IMR-90 (cell line): ENCODE results near the gene F5.

Source experiments
- BHLHE40 ChIP-seq: fragments of 150-350 bp; IDR thresholded peaks from 2 replicates; pipeline ENCODE4 v1.6.1; 2016; ENCODE audit warnings: mild to moderate bottlenecking, low read depth, low read length
- CEBPB ChIP-seq: IDR thresholded peaks from 2 replicates; pipeline ENCODE4 v1.6.1; 2012; ENCODE audit warnings: low read depth, low read length, improper control_type of control experiment
- MAZ ChIP-seq: IDR thresholded peaks from 2 replicates; pipeline ENCODE4 v1.6.1; 2012; ENCODE audit warnings: low read depth, mild to moderate bottlenecking, low read length, improper control_type of control experiment, moderate library complexity, borderline replicate concordance
- MXI1 ChIP-seq: IDR thresholded peaks from 2 replicates; pipeline ENCODE4 v1.6.1; 2012; ENCODE audit warnings: low read depth, mild to moderate bottlenecking, low read length, moderate library complexity, borderline replicate concordance
- POLR2A ChIP-seq: IDR thresholded peaks from 2 replicates; pipeline ENCODE4 v1.6.1; 2012; ENCODE audit warnings: mild to moderate bottlenecking, low read depth, low read length
- RCOR1 ChIP-seq: IDR thresholded peaks from 2 replicates; pipeline ENCODE4 v1.6.1; 2012; ENCODE audit warnings: mild to moderate bottlenecking, low read length, improper control_type of control experiment; ENCODE audit not compliant: insufficient replicate concordance
- SMC3 ChIP-seq: fragments of 150-350 bp; IDR thresholded peaks from 2 replicates; pipeline ENCODE4 v1.6.1; 2016; ENCODE audit warnings: low read depth, mild to moderate bottlenecking, antibody characterized with exemption, low read length, moderate library complexity
- TF ChIP-seq, protein P1 (sequence below): conservative IDR thresholded peaks from 2 replicates; pipeline ENCODE4 v1.5.1; 2012; ENCODE audit warnings: mild to moderate bottlenecking, low read depth, low read length, improper control_type of control experiment
- TF ChIP-seq, protein P2 (sequence below): fragments of 150-350 bp; IDR thresholded peaks from 2 replicates; pipeline ENCODE4 v1.6.1; 2016; ENCODE audit warnings: low read depth, mild to moderate bottlenecking, low read length, moderate library complexity, borderline replicate concordance
- TF ChIP-seq, protein P3 (sequence below): fragments of 150-350 bp; IDR thresholded peaks from 2 replicates; pipeline ENCODE4 v1.6.1; 2017; ENCODE audit warnings: mild to moderate bottlenecking, antibody characterized with exemption, low read length, low read depth

DNA sequence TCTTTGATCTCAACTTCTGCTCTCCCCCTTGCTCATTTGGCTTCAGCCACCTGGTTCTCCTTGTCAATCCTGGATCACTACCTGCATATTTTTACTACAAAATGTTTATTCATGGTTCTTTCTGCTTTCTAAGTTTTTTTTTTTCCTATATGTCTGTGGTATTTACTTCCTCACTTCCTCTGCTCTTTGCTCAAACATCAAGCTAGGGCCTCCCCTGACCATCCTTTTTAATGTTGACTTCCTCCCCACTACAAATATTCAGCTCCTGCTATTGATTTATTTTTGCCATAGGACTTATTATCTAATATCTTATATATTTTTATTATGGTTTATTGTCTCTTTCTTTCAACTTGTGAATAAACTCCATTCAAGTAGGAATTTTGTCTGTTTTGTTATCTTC, 86.5 kb downstream of the F5 start:
- TF ChIP-seq POLR2A (no peak), CEBPB (no peak), MAZ (no peak), RCOR1 (no peak), SMC3 (no peak), MXI1 (no peak), BHLHE40 (no peak)
- TF ChIP-seq, protein P1, sequence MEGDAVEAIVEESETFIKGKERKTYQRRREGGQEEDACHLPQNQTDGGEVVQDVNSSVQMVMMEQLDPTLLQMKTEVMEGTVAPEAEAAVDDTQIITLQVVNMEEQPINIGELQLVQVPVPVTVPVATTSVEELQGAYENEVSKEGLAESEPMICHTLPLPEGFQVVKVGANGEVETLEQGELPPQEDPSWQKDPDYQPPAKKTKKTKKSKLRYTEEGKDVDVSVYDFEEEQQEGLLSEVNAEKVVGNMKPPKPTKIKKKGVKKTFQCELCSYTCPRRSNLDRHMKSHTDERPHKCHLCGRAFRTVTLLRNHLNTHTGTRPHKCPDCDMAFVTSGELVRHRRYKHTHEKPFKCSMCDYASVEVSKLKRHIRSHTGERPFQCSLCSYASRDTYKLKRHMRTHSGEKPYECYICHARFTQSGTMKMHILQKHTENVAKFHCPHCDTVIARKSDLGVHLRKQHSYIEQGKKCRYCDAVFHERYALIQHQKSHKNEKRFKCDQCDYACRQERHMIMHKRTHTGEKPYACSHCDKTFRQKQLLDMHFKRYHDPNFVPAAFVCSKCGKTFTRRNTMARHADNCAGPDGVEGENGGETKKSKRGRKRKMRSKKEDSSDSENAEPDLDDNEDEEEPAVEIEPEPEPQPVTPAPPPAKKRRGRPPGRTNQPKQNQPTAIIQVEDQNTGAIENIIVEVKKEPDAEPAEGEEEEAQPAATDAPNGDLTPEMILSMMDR, result no peak
- TF ChIP-seq, protein P2, sequence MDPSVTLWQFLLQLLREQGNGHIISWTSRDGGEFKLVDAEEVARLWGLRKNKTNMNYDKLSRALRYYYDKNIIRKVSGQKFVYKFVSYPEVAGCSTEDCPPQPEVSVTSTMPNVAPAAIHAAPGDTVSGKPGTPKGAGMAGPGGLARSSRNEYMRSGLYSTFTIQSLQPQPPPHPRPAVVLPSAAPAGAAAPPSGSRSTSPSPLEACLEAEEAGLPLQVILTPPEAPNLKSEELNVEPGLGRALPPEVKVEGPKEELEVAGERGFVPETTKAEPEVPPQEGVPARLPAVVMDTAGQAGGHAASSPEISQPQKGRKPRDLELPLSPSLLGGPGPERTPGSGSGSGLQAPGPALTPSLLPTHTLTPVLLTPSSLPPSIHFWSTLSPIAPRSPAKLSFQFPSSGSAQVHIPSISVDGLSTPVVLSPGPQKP, result no peak
- TF ChIP-seq, protein P3, sequence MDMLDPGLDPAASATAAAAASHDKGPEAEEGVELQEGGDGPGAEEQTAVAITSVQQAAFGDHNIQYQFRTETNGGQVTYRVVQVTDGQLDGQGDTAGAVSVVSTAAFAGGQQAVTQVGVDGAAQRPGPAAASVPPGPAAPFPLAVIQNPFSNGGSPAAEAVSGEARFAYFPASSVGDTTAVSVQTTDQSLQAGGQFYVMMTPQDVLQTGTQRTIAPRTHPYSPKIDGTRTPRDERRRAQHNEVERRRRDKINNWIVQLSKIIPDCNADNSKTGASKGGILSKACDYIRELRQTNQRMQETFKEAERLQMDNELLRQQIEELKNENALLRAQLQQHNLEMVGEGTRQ, result no peak
